Suprapubic skin (tissue), 4 donors: ENCODE measurements around the gene RPH3AL. TPM values are rescaled to one million over a fixed set of nuclear protein-coding genes. Genes with fewer than 3 reads are reported as not detected.

Experiments
- DNase-seq, 2 donors: peaks; one replicate each; pipeline ENCODE4 v3.0.0-alpha.2; 2019; ENCODE audit warnings: low spot score in 2 of 2
- H3K27ac ChIP-seq: fragments of 200-600 bp; sonication (generic); one replicate; pipeline ENCODE4 v1.5.1; 2019
- H3K27me3 ChIP-seq: fragments of 200-600 bp; sonication (generic); one replicate; pipeline ENCODE4 v1.5.1; 2019
- H3K36me3 ChIP-seq: fragments of 200-600 bp; sonication (generic); one replicate; pipeline ENCODE4 v1.5.1; 2019
- H3K4me1 ChIP-seq: fragments of 200-600 bp; sonication (generic); one replicate; pipeline ENCODE4 v1.5.1; 2019
- H3K4me3 ChIP-seq: fragments of 200-600 bp; sonication (generic); one replicate; pipeline ENCODE4 v1.5.1; 2019; ENCODE audit warnings: mild to moderate bottlenecking
- H3K9me3 ChIP-seq: fragments of 200-600 bp; sonication (generic); one replicate; pipeline ENCODE4 v1.5.1; 2019
- EP300 ChIP-seq: sonication (generic); formaldehyde crosslinking; IDR thresholded peaks from one replicate; pipeline ENCODE4 v1.6.1; 2017; ENCODE audit warnings: antibody characterized with exemption
- POLR2A ChIP-seq, 2 donors: fragments of 450-650 bp; IDR thresholded peaks; one replicate each; pipeline ENCODE4 v1.6.1; 2017; ENCODE audit warnings: antibody characterized with exemption in 2 of 2, mild to moderate bottlenecking in 2 of 2, moderate library complexity in 2 of 2
- POLR2AphosphoS5 ChIP-seq, 3 donors: sonication (generic); formaldehyde crosslinking; IDR thresholded peaks; one replicate each; pipeline ENCODE4 v1.6.1; 2017; ENCODE audit warnings: antibody characterized with exemption in 3 of 3
- whole genome bisulfite sequencing: methylation state at CpG from one replicate; pipeline ENCODE4 v1.1.5; 2018; 5-methylcytosine and 5-hydroxymethylcytosine counted together
- total RNA-seq, 4 donors: library from RNA; depleted of rRNA; stranded (reverse); fragments of >200 nt; gene quantifications; one replicate each; pipeline ENCODE4 v1.1.0, GENCODE V29; 2016
- TF ChIP-seq, protein P1 (sequence below), 2 donors: fragments of 200-600 bp in 1 of 2; fragments of 450-650 bp in 1 of 2; sonication (generic) in 1 of 2; IDR thresholded peaks; one replicate each; pipeline ENCODE4 v1.5.1; 2016 to 2019; ENCODE audit warnings: antibody characterized with exemption in 2 of 2, mild to moderate bottlenecking in 1 of 2, moderate library complexity in 1 of 2

RPH3AL gene
- total RNA-seq, 4 donors from 2014 or later, result 1.7 to 39.5 (median 10.9) TPM

DNA sequence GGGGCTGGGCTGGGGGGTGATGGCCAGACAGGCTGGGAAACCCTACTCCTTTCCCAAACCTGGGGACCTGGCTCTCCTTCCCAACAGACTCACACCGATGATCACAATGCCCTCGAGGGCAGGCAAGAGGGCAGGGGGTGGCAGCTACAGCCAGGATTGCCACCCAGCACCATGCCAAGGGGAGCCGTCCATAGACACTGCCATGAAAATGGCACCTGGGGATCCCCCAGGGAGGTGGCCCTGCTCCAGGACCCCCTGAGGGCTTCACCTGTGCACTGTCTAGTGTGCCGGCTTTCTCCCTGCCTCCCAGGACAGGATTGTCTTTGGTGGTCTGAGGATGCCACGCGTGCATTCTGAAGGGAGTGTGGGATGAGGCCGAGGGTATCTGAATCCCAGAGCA is 24.6 kb downstream of the RPH3AL start:
- DNase-seq, result no peak
- WGBS, result 90% methylated on average over 7 of the region's 7 CpGs

DNA sequence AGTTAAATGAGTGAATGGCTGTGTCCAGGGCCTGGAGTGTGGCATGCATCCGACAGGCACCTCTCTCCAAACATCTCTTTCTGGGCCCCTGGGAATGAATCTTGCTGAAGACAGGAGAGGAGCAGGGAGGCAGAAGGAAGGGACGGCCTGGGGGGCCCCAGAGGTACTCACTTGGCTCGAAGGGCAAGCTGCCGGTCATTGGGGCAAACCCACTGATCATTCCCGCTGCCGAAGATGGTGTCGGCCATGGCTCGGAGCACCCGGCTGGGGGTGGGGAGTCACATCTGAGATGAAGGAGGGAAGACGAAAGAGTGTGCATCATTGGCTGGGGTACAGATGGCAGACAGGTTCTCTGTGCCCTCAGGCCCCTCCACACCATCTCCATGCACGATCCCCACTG is 25.3 kb downstream of the RPH3AL start:
- Histone ChIP-seq H3K27me3 (no peaks in the 10 kb centered on the region), H3K36me3 (no peaks in the 10 kb centered on the region), H3K9me3 (no peaks in the 10 kb centered on the region), H3K27ac (no peak overlapping the region), H3K4me1 (peaks cover 21% of the 10 kb centered on the region), H3K4me3 (no peak overlapping the region)
- no peak for DNase-seq
- WGBS, result 88% methylated on average over 9 of the region's 11 CpGs
- no peak for TF ChIP-seq POLR2A (IDR thresholded peaks at IDR 0.05)

More for the DNA sequence above, 24.6 kb downstream of the RPH3AL start:
- H3K4me3 ChIP-seq, result no peak overlapping the region
- peaks cover 28% of the 10 kb centered on the region for H3K4me1 ChIP-seq
- no peak overlapping the region for H3K27ac ChIP-seq
- no peaks in the 10 kb centered on the region for H3K36me3 ChIP-seq
- TF ChIP-seq POLR2AphosphoS5 (IDR thresholded peaks at IDR 0.05), result no peak
- TF ChIP-seq, protein P1, sequence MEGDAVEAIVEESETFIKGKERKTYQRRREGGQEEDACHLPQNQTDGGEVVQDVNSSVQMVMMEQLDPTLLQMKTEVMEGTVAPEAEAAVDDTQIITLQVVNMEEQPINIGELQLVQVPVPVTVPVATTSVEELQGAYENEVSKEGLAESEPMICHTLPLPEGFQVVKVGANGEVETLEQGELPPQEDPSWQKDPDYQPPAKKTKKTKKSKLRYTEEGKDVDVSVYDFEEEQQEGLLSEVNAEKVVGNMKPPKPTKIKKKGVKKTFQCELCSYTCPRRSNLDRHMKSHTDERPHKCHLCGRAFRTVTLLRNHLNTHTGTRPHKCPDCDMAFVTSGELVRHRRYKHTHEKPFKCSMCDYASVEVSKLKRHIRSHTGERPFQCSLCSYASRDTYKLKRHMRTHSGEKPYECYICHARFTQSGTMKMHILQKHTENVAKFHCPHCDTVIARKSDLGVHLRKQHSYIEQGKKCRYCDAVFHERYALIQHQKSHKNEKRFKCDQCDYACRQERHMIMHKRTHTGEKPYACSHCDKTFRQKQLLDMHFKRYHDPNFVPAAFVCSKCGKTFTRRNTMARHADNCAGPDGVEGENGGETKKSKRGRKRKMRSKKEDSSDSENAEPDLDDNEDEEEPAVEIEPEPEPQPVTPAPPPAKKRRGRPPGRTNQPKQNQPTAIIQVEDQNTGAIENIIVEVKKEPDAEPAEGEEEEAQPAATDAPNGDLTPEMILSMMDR (IDR thresholded peaks at IDR 0.05), result no peak
- no peak for TF ChIP-seq POLR2A (IDR thresholded peaks at IDR 0.05)
- TF ChIP-seq EP300, result no peak
- no peaks in the 10 kb centered on the region for H3K27me3 ChIP-seq
- no peaks in the 10 kb centered on the region for H3K9me3 ChIP-seq

DNA sequence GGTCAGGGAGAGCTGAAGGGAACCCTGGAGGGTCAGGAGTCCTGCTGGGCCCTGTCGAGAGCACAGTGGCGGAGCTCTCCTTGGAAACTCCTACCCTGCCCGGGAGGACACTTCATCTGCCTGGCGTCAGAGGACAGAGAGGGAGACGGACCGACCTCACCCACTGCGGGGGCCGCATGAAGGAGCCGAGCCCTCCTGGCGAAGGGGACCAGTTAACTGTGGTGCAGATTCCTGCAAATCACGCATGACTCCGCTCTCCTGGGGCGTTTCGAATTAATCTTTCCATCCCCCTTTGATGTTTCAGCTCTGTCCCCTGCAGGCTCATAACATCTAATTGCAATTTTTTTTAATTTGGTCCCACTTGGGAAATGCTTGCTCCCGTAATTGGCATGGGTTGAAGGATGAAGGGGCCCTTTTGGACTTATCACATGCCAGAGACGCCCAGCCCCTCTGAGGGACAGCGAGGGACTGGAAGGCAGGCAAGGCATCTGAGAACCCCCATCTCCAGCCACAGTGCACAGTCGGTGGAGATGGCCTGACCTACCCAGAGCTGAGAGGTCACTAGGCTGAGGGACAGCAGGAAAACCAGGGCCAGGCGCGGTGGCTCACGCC is 26.5 kb downstream of the RPH3AL start:
- Histone ChIP-seq H3K27ac (no peak overlapping the region), H3K36me3 (no peaks in the 10 kb centered on the region), H3K27me3 (no peaks in the 10 kb centered on the region), H3K4me1 (peaks cover 9% of the 10 kb centered on the region), H3K9me3 (no peaks in the 10 kb centered on the region), H3K4me3 (no peak overlapping the region)
- TF ChIP-seq POLR2AphosphoS5 (IDR thresholded peaks at IDR 0.05) (no peak), EP300 (no peak), POLR2A (IDR thresholded peaks at IDR 0.05) (no peak)
- TF ChIP-seq, protein P1 (IDR thresholded peaks at IDR 0.05), result no peak
- 78% methylated on average over 20 of the region's 21 CpGs for WGBS
- DNase-seq, result no peak

DNA sequence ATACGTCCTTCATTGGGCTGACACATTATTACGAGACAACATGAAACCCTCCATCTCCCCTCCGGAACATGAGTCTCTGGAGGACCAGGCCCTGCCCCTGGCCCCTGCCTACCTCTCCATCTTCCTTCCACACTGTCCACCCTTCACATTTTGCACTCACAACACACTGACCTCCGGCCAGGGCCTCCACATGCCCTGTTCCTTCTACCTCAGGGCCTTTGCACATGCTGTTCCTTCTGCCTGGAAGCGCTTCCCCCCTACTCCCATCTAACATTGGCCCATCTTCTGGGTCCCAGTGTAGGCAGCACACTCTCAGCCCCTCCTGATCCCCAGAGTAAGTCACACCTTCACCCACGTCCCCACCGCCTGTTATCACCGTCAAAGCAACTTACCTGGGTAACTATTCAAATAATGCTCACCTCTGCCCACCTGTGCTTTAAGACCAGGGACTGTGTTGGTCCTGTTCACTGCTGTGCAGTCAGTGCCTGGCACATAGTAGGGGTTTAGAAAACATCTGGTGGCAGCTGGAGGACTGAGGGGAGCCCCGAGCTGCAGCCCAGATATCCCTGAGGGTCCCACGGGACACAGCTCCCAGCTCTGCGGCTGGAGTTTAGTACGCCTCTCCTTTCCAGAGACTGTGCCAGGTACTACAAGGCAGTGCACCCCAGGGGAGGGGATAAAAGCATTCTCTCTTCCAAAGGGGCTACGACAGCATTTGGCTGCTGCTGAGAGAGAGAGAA is 27.2 kb downstream of the RPH3AL start:
- Histone ChIP-seq H3K4me3 (no peak overlapping the region), H3K4me1 (peaks cover 2% of the 10 kb centered on the region), H3K9me3 (no peaks in the 10 kb centered on the region), H3K27ac (no peak overlapping the region), H3K36me3 (no peaks in the 10 kb centered on the region), H3K27me3 (no peaks in the 10 kb centered on the region)
- 90% methylated on average over 13 of the region's 13 CpGs for WGBS
- DNase-seq, result no peak
- TF ChIP-seq, protein P1 (IDR thresholded peaks at IDR 0.05), result no peak
- TF ChIP-seq POLR2AphosphoS5 (IDR thresholded peaks at IDR 0.05) (no peak), POLR2A (IDR thresholded peaks at IDR 0.05) (no peak), EP300 (no peak)

DNA sequence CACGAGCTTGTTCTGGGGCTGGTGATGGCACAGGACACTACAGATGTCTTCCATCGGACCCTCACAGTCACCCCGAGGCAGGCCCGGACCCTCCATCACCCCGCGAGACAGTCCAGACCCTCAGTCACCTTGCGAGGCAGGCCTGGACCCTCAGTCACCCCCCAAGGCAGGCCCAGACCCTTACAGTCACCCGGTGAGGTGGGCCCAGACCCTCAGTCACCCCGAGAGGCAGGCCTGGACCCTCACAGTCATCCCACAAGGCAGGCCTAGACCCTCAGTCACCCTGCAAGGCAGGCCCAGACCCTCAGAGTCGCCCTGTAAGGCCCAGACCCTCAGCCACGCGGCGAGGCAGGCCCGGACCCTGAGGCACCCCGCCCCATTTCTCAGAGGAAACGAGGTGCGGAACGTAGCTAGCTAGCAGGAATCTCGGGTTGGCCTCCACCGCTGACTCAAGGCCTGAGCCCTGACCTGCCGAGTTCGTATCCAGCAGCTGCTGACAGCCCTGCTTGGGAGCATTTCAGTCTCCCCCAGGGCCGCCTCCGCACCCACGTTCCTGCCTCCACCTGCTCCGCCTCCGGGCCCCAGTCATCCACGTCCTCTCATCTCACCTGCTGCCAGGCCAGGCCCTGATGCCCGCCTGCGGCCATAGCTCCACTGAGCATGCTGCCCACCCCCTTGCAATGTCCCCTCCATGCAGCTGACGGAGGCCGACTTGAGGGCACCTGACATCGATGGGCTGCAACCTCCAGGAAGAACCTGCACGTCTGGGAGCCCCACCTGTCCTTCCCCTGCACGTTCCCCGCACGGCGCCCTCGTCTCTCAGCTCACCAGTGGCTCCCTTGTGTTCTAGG is 28.7 kb downstream of the RPH3AL start:
- WGBS, result 94% methylated on average over 25 of the region's 39 CpGs
- TF ChIP-seq, protein P1 (IDR thresholded peaks at IDR 0.05), result no peak
- TF ChIP-seq EP300, result no peak
- no peak for TF ChIP-seq POLR2A (IDR thresholded peaks at IDR 0.05)
- TF ChIP-seq POLR2AphosphoS5 (IDR thresholded peaks at IDR 0.05), result no peak
- Histone ChIP-seq H3K9me3 (no peaks in the 10 kb centered on the region), H3K27me3 (no peaks in the 10 kb centered on the region), H3K36me3 (peaks cover 3% of the 10 kb centered on the region), H3K4me1 (no peaks in the 10 kb centered on the region), H3K4me3 (no peak overlapping the region), H3K27ac (no peak overlapping the region)
- peak in 1 of 2 donors; percentile 59 for DNase-seq
